HG03039 (cell line): ENCODE data around the gene COPA.
A peak's percentile ranks its signal among the peaks of the same experiment; 100 is the strongest.
"Not testable (repeated sequence)": the region's sequence is repeated elsewhere in the genome, so short reads cannot be mapped to it uniquely, and the experiment has no call there.

Source experiments
- ATAC-seq: cut with Tn5 transposase; IDR thresholded peaks from one replicate; pipeline ENCODE4 v1.9.1; 2021; ENCODE audit warnings: mild to moderate bottlenecking, moderate library complexity; ENCODE audit not compliant: unreplicated experiment

COPA gene

GRCh38 chr1:160342953-160343869 lies at the start of gene COPA, which contains the start of gene NCSTN:
COPA (minus strand) TSS chr1:160343250; CDS start chr1:160343170, 80 bp downstream.
NCSTN (plus strand) TSS chr1:160343383; CDS start chr1:160343397, 14 bp downstream.
- peak; percentile 91 for ATAC-seq

- ATAC-seq, result not testable (repeated sequence)
These were observed 45.4 kb upstream of the COPA start for GRCh38 chr1:160388406-160388805.

- ATAC-seq, result not testable (repeated sequence)
These were observed 41.8 kb upstream of the COPA start for GRCh38 chr1:160384812-160385211.

- ATAC-seq, result no peak
These were observed 34.6 kb upstream of the COPA start for GRCh38 chr1:160377585-160378206.

- no peak for ATAC-seq
These were observed 33.6 kb upstream of the COPA start for GRCh38 chr1:160376525-160377131.

- no peak for ATAC-seq
These were observed 32.9 kb upstream of the COPA start for GRCh38 chr1:160375788-160376524.

DNA sequence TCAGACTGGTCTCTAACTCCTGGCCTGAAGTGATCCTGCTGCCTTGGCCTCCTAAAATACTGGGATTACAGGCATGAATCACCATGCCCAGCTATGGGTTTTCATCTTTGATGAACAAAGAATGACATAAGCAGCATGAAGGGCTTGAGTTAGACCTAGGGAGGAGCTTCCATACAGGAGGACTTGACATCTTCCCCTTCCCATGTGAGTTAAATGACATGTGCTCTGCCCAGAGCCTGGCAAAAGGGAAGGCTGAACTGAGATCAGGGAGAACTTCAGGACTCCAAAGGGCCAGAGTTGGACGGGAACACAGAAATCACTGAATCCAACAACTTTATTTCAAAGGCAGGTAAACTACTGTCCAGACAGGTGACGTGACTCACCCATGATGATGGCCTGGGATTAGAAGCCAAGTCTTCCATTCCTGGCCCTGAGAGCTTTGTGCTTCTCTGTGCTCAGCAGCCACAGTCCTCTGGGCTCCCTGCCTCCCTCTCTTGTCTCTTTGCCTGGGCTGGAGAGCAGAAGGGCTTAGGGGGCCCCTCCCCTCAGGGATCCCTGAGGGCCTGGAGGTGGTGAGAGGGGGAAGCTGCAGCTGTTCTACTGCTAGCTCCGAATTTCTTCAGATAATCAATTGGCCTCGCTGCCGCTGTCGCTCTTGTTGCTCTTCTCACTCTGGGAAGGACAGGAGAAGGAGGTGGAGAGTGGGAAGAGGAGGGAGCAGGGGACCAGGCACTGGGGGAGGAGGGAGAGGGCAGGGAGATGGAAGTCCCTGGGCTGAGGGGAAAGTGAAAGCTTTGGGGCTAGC lies 31.5 kb upstream of the COPA start:
- no peak for ATAC-seq

DNA sequence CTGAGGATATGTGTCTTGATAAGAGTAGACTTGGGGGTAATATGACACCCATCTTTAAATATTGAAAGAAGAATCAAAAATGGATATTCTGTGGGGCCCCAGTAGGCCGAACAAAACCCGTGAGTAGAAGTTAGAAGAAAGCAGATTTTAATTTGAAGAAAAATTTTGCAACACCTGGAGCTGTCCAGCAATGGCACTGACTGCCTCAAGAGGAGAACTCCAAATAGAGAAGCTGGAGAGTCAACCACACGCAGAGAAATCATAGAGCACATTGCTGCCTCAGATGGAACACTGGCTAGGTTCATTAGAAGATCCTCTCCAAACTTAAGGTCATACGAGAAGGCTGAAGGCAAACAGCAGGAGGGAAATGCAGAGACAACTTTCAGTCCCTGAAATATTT lies 30.6 kb upstream of the COPA start:
- no peak for ATAC-seq

GRCh38 chr1:160371756-160372155 lies 28.7 kb upstream of the COPA start:
- ATAC-seq, result no peak

DNA sequence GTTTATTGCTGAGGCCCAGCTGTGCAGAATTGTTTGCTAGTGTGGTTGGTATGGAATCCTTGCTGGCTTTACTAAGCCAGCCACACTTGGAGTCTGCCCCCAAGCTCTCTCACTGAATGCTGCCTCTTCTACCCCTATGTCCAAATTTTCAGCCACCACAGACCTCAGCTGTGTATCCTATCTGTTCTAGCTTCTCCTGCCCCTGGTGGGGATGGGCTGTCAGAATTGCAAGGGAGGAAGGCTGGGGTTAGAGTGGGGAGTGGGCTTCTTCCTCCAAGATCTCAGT lies 28.2 kb upstream of the COPA start:
- ATAC-seq, result no peak

DNA sequence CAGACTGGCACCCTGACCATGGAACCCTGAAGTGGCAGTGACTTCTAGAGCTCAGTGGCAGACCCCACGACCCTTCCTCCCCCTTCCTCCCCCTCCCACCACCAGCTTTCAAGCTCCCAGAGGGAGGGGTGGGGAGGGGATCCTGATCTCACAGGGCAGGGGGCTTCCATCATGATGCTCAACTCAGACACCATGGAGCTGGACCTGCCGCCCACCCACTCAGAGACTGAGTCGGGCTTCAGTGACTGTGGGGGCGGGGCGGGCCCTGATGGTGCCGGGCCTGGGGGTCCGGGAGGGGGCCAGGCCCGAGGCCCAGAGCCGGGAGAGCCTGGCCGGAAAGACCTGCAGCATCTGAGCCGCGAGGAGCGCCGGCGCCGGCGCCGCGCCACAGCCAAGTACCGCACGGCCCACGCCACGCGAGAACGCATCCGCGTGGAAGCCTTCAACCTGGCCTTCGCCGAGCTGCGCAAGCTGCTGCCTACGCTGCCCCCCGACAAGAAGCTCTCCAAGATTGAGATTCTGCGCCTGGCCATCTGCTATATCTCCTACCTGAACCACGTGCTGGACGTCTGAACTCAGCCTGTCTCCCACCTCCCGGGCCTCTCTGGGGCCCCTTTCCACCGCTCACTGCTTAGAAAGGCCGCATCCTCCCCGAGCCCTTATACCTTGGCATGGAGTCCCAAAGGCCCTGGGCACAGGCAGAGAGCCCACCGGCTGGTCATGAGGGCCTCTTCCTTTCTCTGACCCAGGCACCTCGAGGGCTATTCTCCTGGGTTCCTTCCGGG lies 27.7 kb upstream of the COPA start:
- no peak for ATAC-seq

DNA sequence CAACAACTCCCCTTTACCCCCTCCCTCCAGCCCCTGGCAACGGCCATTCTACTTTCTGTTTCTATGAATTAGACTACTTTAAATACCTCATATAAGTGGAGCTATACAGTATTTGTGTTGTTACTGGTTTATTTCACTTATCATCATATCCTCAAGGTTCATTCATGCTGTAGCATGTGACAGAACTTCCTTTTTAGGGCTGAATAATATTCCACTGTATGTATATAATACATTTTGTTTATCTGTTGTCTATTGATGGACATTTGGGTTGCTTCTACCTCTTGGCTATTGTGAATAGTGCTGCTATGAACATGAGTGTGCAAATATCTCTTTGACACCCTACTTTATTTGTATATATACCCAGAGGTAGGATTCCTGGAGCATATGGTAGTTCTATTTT lies 26.0 kb upstream of the COPA start:
- ATAC-seq, result no peak

DNA sequence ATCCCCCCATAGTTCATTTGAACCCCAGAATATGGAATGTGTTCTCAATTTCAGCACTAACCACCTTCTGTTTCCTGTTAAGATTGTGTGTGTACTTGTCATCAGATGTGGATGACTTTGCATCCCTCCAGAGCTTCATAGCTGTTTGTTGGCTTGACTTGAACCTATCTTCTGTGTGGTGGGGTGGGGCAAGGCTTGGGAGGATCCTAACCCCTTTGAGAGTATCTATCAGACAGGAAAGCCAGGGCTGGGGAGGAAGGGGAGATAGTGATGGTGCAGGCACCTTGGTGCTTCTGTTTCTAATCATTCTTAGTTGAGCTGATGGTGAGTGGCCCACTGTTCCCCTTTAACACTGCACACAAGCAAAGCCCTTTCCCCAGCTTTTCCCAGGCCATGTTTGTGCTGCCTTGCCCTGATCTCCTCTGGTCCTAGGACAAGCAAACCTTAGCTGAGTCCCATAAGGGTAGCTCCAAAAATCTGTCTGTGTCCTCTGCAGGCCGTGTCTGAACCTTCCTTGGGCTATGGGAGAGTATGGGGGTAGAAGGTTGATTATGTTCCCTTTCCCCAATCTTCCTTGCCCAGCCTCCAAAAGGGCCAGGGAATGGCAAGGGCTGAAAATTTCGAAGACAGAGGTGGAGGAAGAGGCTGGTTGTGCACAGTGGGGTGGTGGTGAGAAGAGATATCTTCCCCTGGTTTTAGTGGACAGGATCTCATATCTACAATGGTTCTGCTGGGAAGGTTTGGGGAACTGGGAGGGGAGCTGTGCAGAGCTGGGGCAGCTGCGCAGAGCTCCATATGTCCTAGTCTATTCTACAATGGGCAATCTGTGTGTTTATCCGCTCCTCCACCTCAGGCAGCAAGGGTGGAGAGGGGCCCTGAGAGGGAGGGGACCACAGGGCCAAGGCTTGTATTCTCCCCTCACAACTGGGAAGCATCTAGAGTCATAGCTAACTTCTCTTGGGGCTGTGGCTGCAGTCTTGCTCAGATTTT lies 25.2 kb upstream of the COPA start:
- ATAC-seq, result no peak

DNA sequence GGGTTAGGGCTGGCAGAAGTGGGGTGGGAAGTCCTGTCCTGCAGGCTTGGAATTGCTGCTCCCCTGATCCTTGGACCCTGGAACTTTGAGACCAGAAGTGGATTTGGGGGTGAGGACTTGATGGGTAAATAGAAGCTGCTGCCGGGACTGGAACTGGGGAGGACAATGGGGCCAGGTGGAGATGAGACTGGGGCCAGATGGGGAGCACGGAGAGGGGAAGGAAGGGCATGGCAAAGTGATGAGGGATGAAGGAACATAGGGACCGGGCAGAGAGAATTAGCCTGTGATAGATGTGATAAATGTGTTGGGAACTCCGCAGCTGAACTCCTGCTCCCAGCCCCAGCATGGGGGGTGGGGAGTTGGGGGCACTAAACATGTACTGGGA lies 24.5 kb upstream of the COPA start:
- ATAC-seq, result no peak

- no peak for ATAC-seq
These were observed 23.9 kb upstream of the COPA start, which contains the start of gene NHLH1 for GRCh38 chr1:160366731-160367515. NHLH1 (plus strand) TSS chr1:160367071; CDS start chr1:160370732, 3,661 bp downstream.

- no peak for ATAC-seq
These were observed 22.3 kb upstream of the COPA start for GRCh38 chr1:160365325-160365724.

DNA sequence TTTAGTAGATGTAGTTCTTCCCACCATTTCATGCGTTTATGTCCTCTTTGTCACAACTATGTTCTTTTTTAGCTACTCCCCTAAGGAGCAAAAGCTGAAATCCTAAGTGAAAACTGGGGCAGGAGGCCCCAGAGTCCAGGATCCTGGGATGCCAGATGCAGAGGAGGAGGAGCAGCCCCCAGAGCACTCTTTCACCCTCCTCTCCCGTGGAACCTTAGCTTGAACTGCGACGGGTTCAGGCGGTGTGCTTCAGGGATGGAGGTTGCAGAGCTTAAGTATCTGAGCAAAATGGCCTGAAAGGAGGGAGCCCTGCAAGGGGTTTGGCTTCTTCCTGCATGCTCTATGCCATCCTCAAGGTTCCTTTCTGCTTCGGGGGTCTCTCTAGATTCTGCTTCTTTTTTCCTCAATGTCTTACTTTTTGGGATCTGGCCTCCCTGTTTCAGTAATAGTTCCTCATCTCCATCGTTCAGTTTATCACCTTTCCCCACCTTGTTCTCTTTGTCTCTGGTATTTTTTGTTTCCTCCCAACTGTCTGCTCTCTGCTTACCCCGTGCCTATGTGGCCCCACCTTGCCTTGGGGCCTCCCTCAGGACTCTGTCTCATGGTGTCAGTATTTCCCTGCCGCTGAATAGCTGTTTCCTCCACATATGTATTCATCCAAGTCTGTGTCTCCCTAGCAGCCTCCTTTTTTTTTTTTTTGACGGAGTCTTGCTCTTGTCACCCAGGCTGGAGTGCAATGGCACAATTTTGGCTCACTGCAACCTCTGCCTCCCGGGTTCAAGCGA lies 21.1 kb upstream of the COPA start:
- no peak for ATAC-seq
